NCI-H345 treated with DMSO at 0.1 percent for 48 hours (cell line): ENCODE measurements around the gene HOXA5.

Experiments
- DNase-seq: peaks from one replicate; lab custom pipeline; 2025; ENCODE audit not compliant: unreplicated experiment; lab: John Stamatoyannopoulos, UW

HOXA5 gene

GRCh38 chr7:27182861-27183681, 39.6 kb upstream of the HOXA5 start:
- no peak for DNase-seq

GRCh38 chr7:27182285-27182841, 38.9 kb upstream of the HOXA5 start:
- DNase-seq = no peak

GRCh38 chr7:27181795-27182275, 38.4 kb upstream of the HOXA5 start:
- DNase-seq = no peak

- DNase-seq = no peak
These were observed 37.2 kb upstream of the HOXA5 start for GRCh38 chr7:27180431-27181420.

- DNase-seq = no peak
These were observed 36.3 kb upstream of the HOXA5 start for GRCh38 chr7:27179503-27180430.

GRCh38 chr7:27179030-27179429, 35.5 kb upstream of the HOXA5 start:
- no peak for DNase-seq

GRCh38 chr7:27178366-27178765, 34.9 kb upstream of the HOXA5 start:
- DNase-seq = no peak

- no peak for DNase-seq
These were observed 34.4 kb upstream of the HOXA5 start for GRCh38 chr7:27177795-27178320.

GRCh38 chr7:27176962-27177794, 33.7 kb upstream of the HOXA5 start:
- no peak for DNase-seq

- DNase-seq = no peak
These were observed 33.0 kb upstream of the HOXA5 start for GRCh38 chr7:27176524-27176845.

- no peak for DNase-seq
These were observed 32.4 kb upstream of the HOXA5 start for GRCh38 chr7:27175626-27176523.

GRCh38 chr7:27174874-27175625, 31.6 kb upstream of the HOXA5 start:
- no peak for DNase-seq

- DNase-seq = peak; percentile 22
These were observed 30.7 kb upstream of the HOXA5 start, which contains the start of gene HOXA10 for GRCh38 chr7:27173956-27174873. HOXA10 (minus strand) TSS chr7:27174320; CDS start chr7:27174306, 14 bp downstream.

- no peak for DNase-seq
These were observed 30.1 kb upstream of the HOXA5 start for GRCh38 chr7:27173511-27173955.

- no peak for DNase-seq
These were observed 29.5 kb upstream of the HOXA5 start for GRCh38 chr7:27172823-27173510.

GRCh38 chr7:27172315-27172774, 28.9 kb upstream of the HOXA5 start:
- DNase-seq = no peak
